HG02678 (cell line): ENCODE results near the gene HDGFL3.
"Not testable (repeated sequence)": the region's sequence is repeated elsewhere in the genome, so short reads cannot be mapped to it uniquely, and the experiment has no call there.

Experiments used
- ATAC-seq: cut with Tn5 transposase; IDR thresholded peaks from one replicate; pipeline ENCODE4 v1.9.1; 2021; ENCODE audit warnings: mild to moderate bottlenecking, moderate library complexity; ENCODE audit not compliant: unreplicated experiment

Gene HDGFL3

DNA sequence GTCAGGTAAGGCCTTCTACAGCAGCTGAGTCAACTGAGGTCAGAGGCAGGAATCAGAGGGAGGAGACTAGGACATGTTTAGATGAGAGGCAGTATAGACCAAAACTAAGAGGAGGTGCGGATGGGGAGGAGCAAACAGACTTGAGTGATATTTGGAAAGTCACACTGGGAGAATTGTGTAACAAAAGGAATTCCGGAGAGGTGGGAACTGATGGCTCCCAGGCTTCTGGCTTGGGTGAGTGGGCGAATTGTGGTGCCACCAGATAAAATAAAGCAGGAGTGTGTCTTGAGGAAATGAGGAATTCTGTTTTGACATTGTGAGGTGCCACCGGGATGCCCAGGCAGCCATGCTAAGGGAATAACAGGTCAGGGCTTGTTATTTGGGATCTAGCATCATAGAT lies 103.5 kb downstream of the HDGFL3 start:
- ATAC-seq = no peak

DNA sequence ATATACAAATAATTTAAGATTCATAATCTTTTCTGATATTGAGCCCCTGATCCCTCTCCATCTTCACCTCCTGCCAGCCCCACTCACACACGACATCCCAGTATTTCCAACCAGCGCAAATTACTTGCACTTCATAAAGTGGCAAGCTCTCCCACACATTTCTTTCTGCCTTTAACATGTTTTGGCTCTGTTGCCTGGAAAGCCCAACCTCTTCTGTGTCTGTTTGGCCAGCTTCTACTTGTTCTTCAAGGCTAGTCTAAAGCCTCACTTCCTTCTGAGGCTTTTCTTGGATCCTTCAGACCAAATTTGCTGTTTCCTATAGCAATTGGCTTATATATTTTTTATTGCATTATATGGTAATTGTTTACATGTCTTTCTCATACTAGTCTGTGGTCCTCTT lies 105.3 kb downstream of the HDGFL3 start:
- ATAC-seq = no peak

DNA sequence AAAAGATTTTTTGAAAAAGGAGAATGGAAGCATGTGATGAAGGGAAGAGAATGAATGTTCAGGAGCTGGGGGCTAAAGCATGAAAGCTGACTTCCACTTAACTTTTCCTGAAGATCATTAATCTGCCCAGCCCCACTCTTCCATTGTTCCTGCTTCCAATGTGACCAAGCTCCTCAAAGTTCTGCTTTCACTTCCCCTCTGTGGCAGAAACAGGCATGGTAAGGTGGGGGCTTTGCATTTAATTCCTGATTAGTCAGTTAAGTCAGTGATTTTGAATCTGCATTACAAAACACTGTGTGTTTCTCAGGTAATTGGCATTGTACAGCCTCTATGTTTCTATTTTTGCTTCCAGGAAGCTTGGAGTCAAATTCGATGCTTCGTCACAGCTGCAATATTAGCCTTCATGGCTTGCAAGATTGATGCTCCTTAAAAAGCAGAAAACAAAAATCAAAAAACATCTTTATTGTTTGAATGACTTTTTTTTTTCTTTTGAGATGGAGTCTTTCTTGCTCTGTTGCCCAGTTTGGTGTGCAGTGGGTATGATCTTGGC lies 107.5 kb downstream of the HDGFL3 start:
- ATAC-seq = no peak

DNA sequence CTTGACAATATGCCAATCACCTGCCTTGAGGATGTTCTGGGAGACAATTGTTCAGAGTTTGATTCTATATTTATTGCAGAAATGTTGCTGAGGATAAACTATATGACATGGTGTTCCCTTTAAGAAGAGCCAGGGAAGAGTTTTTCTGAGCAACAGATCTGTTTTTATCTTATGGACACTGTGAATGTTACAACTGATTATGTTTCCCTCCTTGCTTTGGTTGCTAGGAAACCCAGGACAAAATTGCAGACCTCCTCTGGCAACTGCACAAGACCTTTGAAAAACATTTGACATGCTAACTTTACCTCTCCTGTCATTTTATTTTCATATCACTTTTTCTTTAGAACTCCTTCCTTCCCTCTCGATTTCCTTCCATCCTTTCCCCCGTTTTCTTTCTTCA lies 108.3 kb downstream of the HDGFL3 start:
- no peak for ATAC-seq

DNA sequence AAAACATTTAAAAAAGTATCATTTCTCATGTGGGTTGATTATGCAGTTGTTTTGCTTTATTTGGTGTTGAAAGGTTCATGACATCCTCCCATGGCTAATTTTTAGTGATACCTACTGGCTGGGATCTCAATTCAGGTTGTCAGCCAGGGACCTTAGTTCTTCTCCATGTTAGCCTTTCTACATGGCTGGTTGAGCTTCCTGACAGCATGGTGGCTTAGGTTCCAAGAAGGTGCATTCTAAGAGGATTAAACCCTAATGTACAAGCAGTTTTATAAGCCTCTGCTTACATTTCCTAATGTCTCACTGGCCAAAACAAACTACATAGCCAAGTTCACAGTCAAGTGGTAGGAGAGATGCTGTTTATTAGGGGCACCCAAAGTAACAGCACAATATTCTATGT lies 109.5 kb downstream of the HDGFL3 start:
- ATAC-seq = no peak

DNA sequence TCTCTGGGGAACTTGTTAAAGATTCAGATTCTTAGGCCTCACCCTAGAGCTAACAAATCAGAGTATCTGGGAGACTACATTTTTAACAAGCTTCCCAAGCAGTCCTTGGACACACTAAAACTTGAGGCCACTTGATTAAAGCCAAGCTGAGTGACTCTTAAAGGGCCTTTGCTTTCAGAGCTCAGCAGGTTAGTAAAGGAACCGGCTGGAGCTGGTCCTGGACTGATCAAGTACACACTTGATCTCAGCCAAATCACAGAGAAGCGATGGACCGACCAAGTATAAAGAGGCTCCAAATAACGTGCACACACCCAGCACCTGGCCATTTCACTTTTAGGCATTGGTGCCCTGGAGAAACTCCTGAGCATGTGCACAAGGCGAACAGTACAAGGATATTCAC lies 113.0 kb downstream of the HDGFL3 start:
- ATAC-seq = no peak

DNA sequence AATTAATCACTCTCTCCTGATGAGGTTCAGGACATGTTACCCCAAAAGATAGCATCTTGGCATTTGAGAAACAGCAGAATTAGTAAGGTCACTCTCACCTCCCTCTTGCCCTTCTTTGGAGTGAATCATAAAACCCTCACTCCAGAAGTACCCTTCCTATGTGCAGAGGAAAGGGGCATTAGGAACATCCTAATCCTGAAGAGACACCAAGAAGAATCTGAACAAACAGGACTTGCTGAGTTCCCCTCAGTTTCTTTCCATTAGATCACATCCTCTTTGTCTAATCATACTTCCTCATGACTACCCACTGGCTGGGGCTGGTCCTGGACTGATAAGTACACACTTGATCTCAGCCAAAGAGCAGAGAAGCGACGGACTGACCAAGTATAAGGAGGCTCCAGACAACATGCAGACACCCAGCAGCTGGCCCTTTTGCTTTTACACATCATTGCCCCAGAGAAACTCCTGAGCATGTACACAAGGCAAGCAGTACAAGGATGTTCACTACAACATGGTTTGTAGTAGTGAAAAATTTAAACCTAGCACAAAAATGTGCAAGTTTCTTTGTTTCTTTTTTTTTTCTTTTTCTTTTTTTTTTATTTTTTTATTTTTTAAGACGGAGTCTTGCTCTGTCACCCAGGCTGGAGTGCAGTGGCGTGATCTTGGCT lies 115.2 kb downstream of the HDGFL3 start:
- peak; percentile 77 for ATAC-seq

DNA sequence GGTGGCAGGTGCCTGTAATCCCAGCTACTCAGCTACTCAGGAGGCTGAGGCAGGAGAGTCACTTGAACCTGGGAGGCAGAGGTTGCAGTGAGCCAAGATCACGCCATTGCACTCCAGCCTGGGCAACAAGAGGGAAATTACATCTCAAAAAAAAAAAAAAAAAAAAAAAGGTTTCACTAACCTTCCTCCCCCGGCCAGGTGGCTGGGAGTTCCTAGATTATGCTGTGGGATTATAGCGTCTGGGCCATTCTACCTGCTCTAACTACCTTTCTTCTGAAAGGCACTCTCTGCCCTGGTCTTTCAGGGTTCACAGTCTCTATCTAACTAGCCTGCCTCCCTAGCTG lies 115.7 kb downstream of the HDGFL3 start:
- peak; percentile 21 for ATAC-seq

DNA sequence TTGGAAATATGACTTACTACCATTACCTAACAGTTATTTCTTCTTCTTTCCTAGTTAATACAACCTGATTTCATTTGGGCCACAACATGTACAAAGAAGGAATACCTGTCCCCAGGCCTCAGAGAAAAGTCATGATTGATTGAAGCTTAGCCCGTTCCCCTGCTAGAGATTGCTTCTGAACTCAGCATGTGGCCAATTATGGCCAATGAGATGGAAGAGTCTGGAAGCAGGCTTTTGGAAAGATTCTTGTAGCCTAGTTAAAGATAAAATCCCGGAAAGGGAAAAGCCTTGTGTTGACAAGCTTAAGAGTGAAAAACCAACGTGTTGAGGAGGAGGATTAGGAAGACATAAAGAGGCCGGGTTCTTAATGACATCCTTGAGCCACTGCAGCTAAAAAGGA lies 117.2 kb downstream of the HDGFL3 start:
- ATAC-seq = no peak

DNA sequence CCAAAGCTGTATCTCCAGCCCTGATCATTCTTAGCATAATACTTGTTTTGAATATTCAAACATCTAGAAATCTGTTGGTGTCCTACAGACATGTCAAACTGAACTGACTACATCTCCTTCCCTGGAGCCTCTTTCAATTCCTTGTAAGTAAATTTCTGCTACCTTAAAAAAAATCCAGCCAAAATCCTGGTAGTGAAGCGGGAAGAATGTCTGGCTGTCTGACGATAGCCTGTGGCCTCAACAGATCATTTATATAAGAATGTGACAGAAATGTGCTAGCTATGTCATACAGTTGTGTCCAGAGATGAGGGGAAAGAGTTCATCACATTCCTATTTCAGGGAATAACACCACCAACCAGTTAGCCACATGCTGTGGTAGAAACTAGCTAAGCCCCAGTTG lies 118.7 kb downstream of the HDGFL3 start:
- ATAC-seq = no peak

DNA sequence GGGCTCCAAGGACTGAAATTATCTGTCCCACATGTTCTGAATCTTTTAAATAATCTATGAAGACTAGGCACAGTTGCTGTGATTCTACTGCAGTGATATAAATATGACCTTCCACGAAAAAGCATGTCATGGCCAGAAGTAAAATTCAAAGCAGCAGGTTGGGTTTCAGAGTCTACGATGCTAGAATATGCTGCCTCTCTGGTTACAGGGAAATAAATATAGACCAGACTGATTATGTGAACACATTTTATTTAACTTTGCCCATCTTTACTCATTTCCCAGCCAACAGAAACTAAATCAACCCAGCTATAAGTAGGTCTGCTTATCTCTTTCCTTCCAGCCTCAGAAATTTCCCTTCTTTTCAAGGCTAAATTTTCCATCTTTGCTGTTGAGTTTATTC lies 120.0 kb downstream of the HDGFL3 start:
- ATAC-seq = no peak

DNA sequence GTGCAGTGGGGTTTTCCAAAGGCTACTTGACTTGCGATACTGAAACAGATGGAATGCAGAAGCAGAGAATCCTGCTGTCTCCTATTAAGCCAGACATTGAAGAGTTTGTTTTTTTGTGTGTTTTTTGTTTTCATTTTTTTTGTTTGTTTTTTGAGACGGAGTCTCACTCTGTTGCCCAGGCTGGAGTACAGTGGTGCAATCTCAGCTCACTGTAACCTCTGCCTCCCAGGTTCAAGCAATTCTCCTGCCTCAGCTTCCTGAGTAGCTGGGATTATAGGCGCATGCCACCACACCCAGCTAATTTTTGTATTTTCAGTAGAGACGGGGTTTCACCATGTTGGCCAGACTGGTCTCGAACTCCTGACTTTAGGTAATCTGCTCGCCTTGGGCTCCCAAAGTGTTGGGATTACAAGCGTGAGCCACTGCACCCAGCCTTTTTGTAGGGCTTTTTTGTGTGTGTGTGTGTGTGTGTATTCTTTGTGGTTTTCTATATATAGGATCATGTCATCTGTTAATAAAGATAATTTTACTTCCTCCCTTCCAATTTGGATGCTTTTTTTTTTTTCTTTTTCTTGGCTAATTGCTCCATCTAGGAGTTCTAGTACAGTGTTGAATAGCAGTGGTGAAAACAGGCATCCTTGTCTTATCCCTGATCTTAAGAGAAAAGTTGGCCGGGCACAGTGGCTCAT lies 121.6 kb downstream of the HDGFL3 start:
- ATAC-seq = not testable (repeated sequence)

DNA sequence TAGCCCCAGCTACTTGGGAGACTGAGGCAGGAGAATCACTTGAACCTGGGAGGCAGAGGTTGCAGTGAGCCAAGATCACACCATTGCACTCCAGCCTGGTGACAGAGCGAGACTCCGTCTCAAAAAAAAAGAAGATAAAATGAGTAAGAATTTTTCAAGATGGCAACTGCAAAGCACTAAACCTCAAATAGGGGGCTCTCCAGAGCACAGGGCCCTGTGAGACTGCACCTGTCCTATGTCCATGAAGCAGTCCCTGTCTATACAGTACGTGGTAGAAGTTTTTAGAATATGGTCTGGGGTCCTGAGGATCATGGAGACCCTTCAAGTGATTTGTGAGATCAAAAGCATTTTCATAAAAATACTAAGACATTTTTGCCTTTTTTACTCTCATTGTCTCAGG lies 122.2 kb downstream of the HDGFL3 start:
- not testable (repeated sequence) for ATAC-seq

DNA sequence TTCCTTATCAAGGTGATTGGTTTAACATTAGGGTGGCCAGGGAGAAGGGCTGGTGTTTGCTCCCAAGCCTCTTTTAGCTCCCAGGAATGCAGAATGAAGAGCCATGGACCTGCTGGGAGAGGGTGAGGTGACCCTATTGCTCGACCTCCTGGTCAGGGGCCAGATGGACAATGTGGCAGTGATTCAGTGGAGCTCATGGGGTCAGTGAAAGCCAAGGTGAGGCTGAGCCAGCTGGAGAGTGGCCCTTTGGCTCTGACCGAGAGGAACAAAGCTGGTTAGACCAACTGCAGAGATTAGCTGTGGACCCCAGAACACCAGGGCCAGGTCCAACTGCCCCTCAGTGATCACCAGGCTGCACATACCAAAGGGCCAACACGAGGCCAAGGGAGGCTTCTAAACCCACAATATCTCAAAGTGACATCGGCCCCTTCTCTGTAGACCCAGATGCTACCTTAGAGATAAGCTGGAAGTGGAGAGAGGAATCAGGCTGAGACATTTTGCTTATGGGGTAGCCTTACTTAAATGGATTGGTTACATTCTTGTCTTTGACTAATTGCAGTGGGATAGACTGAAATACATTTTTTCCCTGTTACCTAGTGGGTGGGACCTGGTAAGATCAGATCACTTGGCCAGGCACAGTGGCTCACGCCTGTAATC lies 124.8 kb downstream of the HDGFL3 start:
- ATAC-seq = no peak

DNA sequence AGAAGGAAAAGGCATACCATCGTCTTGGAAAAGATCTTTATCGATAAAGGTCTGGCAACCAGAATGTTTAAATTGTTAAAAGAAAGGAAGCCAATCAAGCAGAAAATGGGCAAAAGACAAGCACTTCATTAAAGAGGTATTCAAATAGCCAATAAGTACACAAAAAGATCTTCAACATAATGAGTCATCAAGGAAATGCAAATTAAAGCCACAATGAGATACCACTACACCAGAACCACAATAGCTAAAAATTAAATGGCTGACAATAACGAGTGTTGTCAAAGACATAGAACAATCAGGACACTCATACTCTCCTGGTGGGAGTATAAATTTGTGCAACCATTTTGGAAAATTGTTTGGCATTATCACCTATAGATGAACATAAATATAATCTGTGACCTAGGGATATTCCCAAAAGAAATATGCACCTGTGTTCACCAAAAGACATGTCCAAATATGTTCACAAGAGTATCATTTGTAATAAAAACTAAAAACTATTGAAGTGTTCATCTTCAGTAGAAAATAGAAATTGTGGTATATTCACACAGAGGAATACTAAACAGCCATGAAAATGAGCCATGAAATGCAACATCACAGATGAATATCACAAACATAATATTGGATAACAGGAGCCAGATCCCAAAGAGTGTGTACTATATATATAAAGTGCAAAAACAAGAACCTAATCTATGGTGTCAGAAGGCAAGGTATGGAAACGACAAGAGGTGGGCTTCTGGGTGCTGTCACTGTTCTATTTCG lies 126.2 kb downstream of the HDGFL3 start:
- ATAC-seq = no peak

DNA sequence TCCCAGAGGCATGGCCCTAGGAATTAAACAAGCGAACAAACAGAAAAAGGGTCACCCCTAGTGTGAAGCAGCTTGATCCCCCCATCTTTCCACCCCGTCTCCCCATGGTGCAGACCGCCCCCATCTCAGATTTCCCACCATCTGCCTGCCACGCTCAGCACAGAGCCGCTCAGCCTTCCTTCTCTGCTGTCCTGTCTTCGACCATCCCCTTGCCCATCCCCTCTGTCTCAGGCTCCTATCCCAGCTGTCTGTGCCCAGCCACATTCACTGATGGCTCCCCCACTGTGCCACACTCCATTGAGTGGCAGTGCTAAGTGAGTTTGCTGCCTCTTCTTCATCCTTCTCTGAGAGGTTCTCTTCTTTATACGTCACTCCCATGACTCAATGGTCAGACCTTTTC lies 128.9 kb downstream of the HDGFL3 start:
- ATAC-seq = no peak
